Activated T-cell treated with anti-CD3 and anti-CD28 coated beads, Interleukin-2, amount 50 U/mL, for 4 hours (primary cell): ENCODE measurements around the gene PITPNM3. TPM values are rescaled to one million over a fixed set of nuclear protein-coding genes. Genes with fewer than 3 reads are reported as not detected.

Experiments used
- ATAC-seq, 2 donors: fragments of 200-7000 bp; cut with Tn5 transposase; one replicate each; pipeline ENCODE4 v1.10.0; 2021
- DNase-seq: peaks from one replicate; pipeline ENCODE4 v3.0.0-alpha.2; 2020
- H3K27me3 Mint-ChIP-seq: one replicate; pipeline ENCODE4 v1.8.0; 2021; ENCODE audit warnings: low read depth, mixed read lengths
- H3K36me3 Mint-ChIP-seq: one replicate; pipeline ENCODE4 v1.8.0; 2022; ENCODE audit warnings: mixed read lengths; ENCODE audit not compliant: insufficient read depth
- H3K4me1 Mint-ChIP-seq: one replicate; pipeline ENCODE4 v1.8.0; 2021; ENCODE audit warnings: low read depth, mixed read lengths
- H3K4me3 Mint-ChIP-seq: one replicate; pipeline ENCODE4 v1.8.0; 2021; ENCODE audit warnings: mild to moderate bottlenecking, moderate library complexity, mixed read lengths
- H3K9me3 Mint-ChIP-seq: one replicate; pipeline ENCODE4 v1.8.0; 2021; ENCODE audit warnings: mixed read lengths
- total RNA-seq, 3 donors: library from RNA; stranded (reverse); gene quantifications; one replicate each; pipeline ENCODE4 v1.2.1, GENCODE V29; 2021

The PITPNM3 gene
- total RNA-seq, 3 donors from 2014 or later = 0.33 to 0.58 (median 0.56) TPM

GRCh38 chr17:6551356-6551755, 5.0 kb downstream of the PITPNM3 start:
- H3K4me3 Mint-ChIP-seq = no peak overlapping the region

GRCh38 chr17:6549384-6550036, 6.8 kb downstream of the PITPNM3 start:
- Mint-ChIP-seq H3K4me3 (no peak overlapping the region), H3K27me3 (peaks cover 15% of the 10 kb centered on the region), H3K36me3 (no peaks in the 10 kb centered on the region), H3K9me3 (no peaks in the 10 kb centered on the region), H3K4me1 (peaks cover 7% of the 10 kb centered on the region)
- ATAC-seq (no peak), DNase-seq (no peak)

More at GRCh38 chr17:6551356-6551755, 5.0 kb downstream of the PITPNM3 start:
- Mint-ChIP-seq H3K27me3 (peaks cover 25% of the 10 kb centered on the region), H3K4me1 (peaks cover 16% of the 10 kb centered on the region), H3K36me3 (no peaks in the 10 kb centered on the region), H3K9me3 (no peaks in the 10 kb centered on the region)
- ATAC-seq (no peak), DNase-seq (no peak)

GRCh38 chr17:6548578-6549330, 7.6 kb downstream of the PITPNM3 start:
- H3K27me3 Mint-ChIP-seq = peaks cover 8% of the 10 kb centered on the region

GRCh38 chr17:6548034-6548433, 8.3 kb downstream of the PITPNM3 start:
- Mint-ChIP-seq H3K36me3 (no peaks in the 10 kb centered on the region), H3K9me3 (no peaks in the 10 kb centered on the region), H3K4me3 (no peak overlapping the region), H3K4me1 (peaks cover 7% of the 10 kb centered on the region), H3K27me3 (peaks cover 1% of the 10 kb centered on the region)
- ATAC-seq = no peak
- no peak for DNase-seq

More at GRCh38 chr17:6548578-6549330, 7.6 kb downstream of the PITPNM3 start:
- Mint-ChIP-seq H3K36me3 (no peaks in the 10 kb centered on the region), H3K4me1 (peaks cover 7% of the 10 kb centered on the region), H3K9me3 (no peaks in the 10 kb centered on the region), H3K4me3 (no peak overlapping the region)
- DNase-seq (no peak), ATAC-seq (peak; percentile 63 to 72)

- no peak for ATAC-seq
- Mint-ChIP-seq H3K36me3 (no peaks in the 10 kb centered on the region), H3K4me3 (no peak overlapping the region), H3K9me3 (no peaks in the 10 kb centered on the region), H3K4me1 (peaks cover 7% of the 10 kb centered on the region), H3K27me3 (peaks cover 1% of the 10 kb centered on the region)
- DNase-seq = no peak
Observed at GRCh38 chr17:6547336-6547735, 9.0 kb downstream of the PITPNM3 start.

GRCh38 chr17:6546069-6546718, 10.2 kb downstream of the PITPNM3 start:
- Mint-ChIP-seq H3K27me3 (peaks cover 1% of the 10 kb centered on the region), H3K4me1 (peaks cover 7% of the 10 kb centered on the region), H3K9me3 (no peaks in the 10 kb centered on the region), H3K36me3 (no peaks in the 10 kb centered on the region), H3K4me3 (no peak overlapping the region)
- DNase-seq (no peak), ATAC-seq (no peak)

GRCh38 chr17:6545291-6545690, 11.1 kb downstream of the PITPNM3 start:
- DNase-seq = no peak
- H3K27me3 Mint-ChIP-seq = peaks cover 1% of the 10 kb centered on the region
- no peaks in the 10 kb centered on the region for H3K36me3 Mint-ChIP-seq
- no peak overlapping the region for H3K4me3 Mint-ChIP-seq
- H3K4me1 Mint-ChIP-seq = peaks cover 7% of the 10 kb centered on the region
- no peak for ATAC-seq
- H3K9me3 Mint-ChIP-seq = no peaks in the 10 kb centered on the region

- H3K4me3 Mint-ChIP-seq = no peak overlapping the region
- no peak for ATAC-seq
- H3K36me3 Mint-ChIP-seq = no peaks in the 10 kb centered on the region
Observed at GRCh38 chr17:6544011-6544370, 12.4 kb downstream of the PITPNM3 start.

GRCh38 chr17:6543079-6544010, 13.0 kb downstream of the PITPNM3 start:
- Mint-ChIP-seq H3K9me3 (no peaks in the 10 kb centered on the region), H3K4me1 (peaks cover 2% of the 10 kb centered on the region), H3K4me3 (no peak overlapping the region), H3K36me3 (no peaks in the 10 kb centered on the region), H3K27me3 (peaks cover 4% of the 10 kb centered on the region)
- ATAC-seq (no peak), DNase-seq (no peak)

More at GRCh38 chr17:6544011-6544370, 12.4 kb downstream of the PITPNM3 start:
- no peak for DNase-seq
- H3K9me3 Mint-ChIP-seq = no peaks in the 10 kb centered on the region
- peaks cover 3% of the 10 kb centered on the region for H3K27me3 Mint-ChIP-seq
- peaks cover 7% of the 10 kb centered on the region for H3K4me1 Mint-ChIP-seq

GRCh38 chr17:6542577-6542976, 13.8 kb downstream of the PITPNM3 start:
- Mint-ChIP-seq H3K9me3 (no peaks in the 10 kb centered on the region), H3K27me3 (peaks cover 3% of the 10 kb centered on the region), H3K36me3 (no peaks in the 10 kb centered on the region), H3K4me1 (no peaks in the 10 kb centered on the region), H3K4me3 (no peak overlapping the region)
- ATAC-seq = no peak
- DNase-seq = no peak

GRCh38 chr17:6541886-6542285, 14.5 kb downstream of the PITPNM3 start:
- Mint-ChIP-seq H3K4me3 (no peak overlapping the region), H3K27me3 (peaks cover 3% of the 10 kb centered on the region), H3K4me1 (no peaks in the 10 kb centered on the region), H3K36me3 (no peaks in the 10 kb centered on the region), H3K9me3 (no peaks in the 10 kb centered on the region)
- DNase-seq (no peak), ATAC-seq (no peak)

GRCh38 chr17:6539871-6540270, 16.5 kb downstream of the PITPNM3 start:
- Mint-ChIP-seq H3K4me3 (no peak overlapping the region), H3K27me3 (peaks cover 3% of the 10 kb centered on the region), H3K36me3 (no peaks in the 10 kb centered on the region), H3K4me1 (no peaks in the 10 kb centered on the region), H3K9me3 (no peaks in the 10 kb centered on the region)
- DNase-seq (no peak), ATAC-seq (no peak)

- Mint-ChIP-seq H3K9me3 (no peaks in the 10 kb centered on the region), H3K36me3 (no peaks in the 10 kb centered on the region), H3K4me1 (no peaks in the 10 kb centered on the region), H3K4me3 (no peak overlapping the region), H3K27me3 (peaks cover 6% of the 10 kb centered on the region)
- ATAC-seq (no peak), DNase-seq (no peak)
Observed at GRCh38 chr17:6536566-6537065, 19.7 kb downstream of the PITPNM3 start.

GRCh38 chr17:6536053-6536452, 20.3 kb downstream of the PITPNM3 start:
- no peaks in the 10 kb centered on the region for H3K9me3 Mint-ChIP-seq
- H3K4me1 Mint-ChIP-seq = no peaks in the 10 kb centered on the region
- H3K4me3 Mint-ChIP-seq = no peak overlapping the region
- H3K36me3 Mint-ChIP-seq = no peaks in the 10 kb centered on the region
- no peak for ATAC-seq
- no peak for DNase-seq
- H3K27me3 Mint-ChIP-seq = peaks cover 6% of the 10 kb centered on the region
